Common myeloid progenitor, CD34-positive (primary cell): ENCODE results near the gene STRA8.
A peak's percentile ranks its signal among the peaks of the same experiment; 100 is the strongest.

Experiments
- CTCF ChIA-PET: fragments of 350-600 bp; sonication (Branson Sonifier 250); formaldehyde crosslinking; loops from one replicate; lab custom pipeline; 2021; ENCODE audit warnings: antibody characterized with exemption; lab: Charles Lee
- POLR2A ChIA-PET: fragments of 350-600 bp; sonication (Branson Sonifier 250); formaldehyde crosslinking; loops from one replicate; lab custom pipeline; 2021; ENCODE audit warnings: antibody characterized with exemption; lab: Charles Lee
- DNase-seq, 3 donors: peaks; one replicate each; pipeline versions ENCODE4 v3.0.0 to v3.0.0-alpha.2; 2013
- H3K27ac ChIP-seq, 2 experiments: 1 replicate in 1 of 2; 2 replicates in 1 of 2; pipeline ENCODE4 v1.7.0; 2013; ENCODE audit warnings: inconsistent platforms in 2 of 2, low read length in 2 of 2, mild to moderate bottlenecking in 2 of 2, low read depth in 1 of 2, moderate library complexity in 1 of 2; ENCODE audit not compliant: severe bottlenecking in 2 of 2, insufficient read depth in 1 of 2, poor library complexity in 1 of 2
- H3K27me3 ChIP-seq, 5 experiments: replicated peaks in 2 of 5; 1 replicate in 3 of 5; 2 replicates in 2 of 5; pipeline versions ENCODE4 v1.6.1 to v1.7.0; 2013; ENCODE audit warnings: low read length in 4 of 5, mild to moderate bottlenecking in 2 of 5, moderate library complexity in 2 of 5, inconsistent platforms in 1 of 5; ENCODE audit not compliant: insufficient read depth in 5 of 5, control insufficient read depth in 4 of 5
- H3K36me3 ChIP-seq, 4 experiments: 1 replicate in 2 of 4; 2 replicates in 2 of 4; pipeline versions ENCODE4 v1.6.1 to v1.7.0; 2013; ENCODE audit warnings: low read length in 3 of 4, control low read depth in 1 of 4, mild to moderate bottlenecking in 1 of 4; ENCODE audit not compliant: control insufficient read depth in 4 of 4, insufficient read depth in 4 of 4
- H3K4me1 ChIP-seq, 4 experiments: 1 replicate in 3 of 4; 2 replicates in 1 of 4; pipeline versions ENCODE4 v1.6.1 to v1.7.1; 2013; ENCODE audit warnings: low read length in 3 of 4, mild to moderate bottlenecking in 3 of 4, control low read depth in 1 of 4, inconsistent platforms in 1 of 4, moderate library complexity in 1 of 4; ENCODE audit not compliant: control insufficient read depth in 4 of 4, insufficient read depth in 4 of 4; ENCODE audit errors: control extremely low read depth in 1 of 4
- H3K4me3 ChIP-seq, 7 experiments: 1 replicate in 4 of 7; 2 replicates in 3 of 7; pipeline versions ENCODE4 v1.5.1 to v1.7.0; 2013; ENCODE audit warnings: mild to moderate bottlenecking in 7 of 7, low read length in 6 of 7, moderate library complexity in 6 of 7, inconsistent platforms in 2 of 7, low read depth in 2 of 7, control low read depth in 1 of 7; ENCODE audit not compliant: insufficient read depth in 4 of 7, control insufficient read depth in 1 of 7; ENCODE audit errors: extremely low read depth in 1 of 7
- H3K9me3 ChIP-seq, 5 experiments: 1 replicate in 4 of 5; 2 replicates in 1 of 5; pipeline versions ENCODE4 v1.6.1 to v1.7.1; 2013; ENCODE audit warnings: low read length in 4 of 5, mild to moderate bottlenecking in 2 of 5, inconsistent platforms in 1 of 5, low read depth in 1 of 5, moderate library complexity in 1 of 5; ENCODE audit not compliant: control insufficient read depth in 4 of 5, insufficient read depth in 2 of 5; ENCODE audit errors: control extremely low read depth in 1 of 5
- WGBS: methylation state at CpG from one replicate; pipeline ENCODE4 v1.1.5; 2013; ENCODE audit not compliant: insufficient coverage; 5-methylcytosine and 5-hydroxymethylcytosine counted together

The STRA8 gene

GRCh38 chr7:135204341-135204749, 29.3 kb upstream of the STRA8 start:
- H3K4me3 ChIP-seq, result no peak overlapping the region
- peaks cover 24 to 34% (median 29%) of the 10 kb centered on the region in 4 experiments for H3K4me1 ChIP-seq
- H3K27ac ChIP-seq, result no peak overlapping the region
- POLR2A ChIA-PET, result no interaction called here
- H3K9me3 ChIP-seq, result no peaks in the 10 kb centered on the region
- no peaks in the 10 kb centered on the region for H3K27me3 ChIP-seq
- CTCF ChIA-PET, result interaction anchor here (0.5 to 1.4 kb wide), 5 partner anchors 8 to 72 kb away, joined by 3 to 4 read pairs (median 4); partner anchors contain the start of gene CYREN
- H3K36me3 ChIP-seq, result peaks cover 13 to 63% (median 46%) of the 10 kb centered on the region in 4 experiments
- WGBS, result 100% methylated on average over 5 of the region's 6 CpGs
- DNase-seq, result no peak

GRCh38 chr7:135204876-135205275, 28.8 kb upstream of the STRA8 start:
- CTCF ChIA-PET, result interaction anchor here (0.9 to 1.4 kb wide), 4 partner anchors 8 to 39 kb away, joined by 3 to 4 read pairs (median 4); partner anchors contain the start of gene CYREN

GRCh38 chr7:135205850-135206249, 27.8 kb upstream of the STRA8 start:
- no peak for DNase-seq
- POLR2A ChIA-PET, result no interaction called here
- Histone ChIP-seq H3K27me3 (no peaks in the 10 kb centered on the region), H3K4me1 (peaks cover 31 to 49% (median 42%) of the 10 kb centered on the region in 4 experiments), H3K27ac (no peak overlapping the region), H3K4me3 (no peak overlapping the region), H3K9me3 (no peaks in the 10 kb centered on the region), H3K36me3 (peaks cover 8 to 49% (median 35%) of the 10 kb centered on the region in 4 experiments)
- CTCF ChIA-PET, result interaction anchor here (1.2 kb wide), 1 partner anchor 23 kb away, joined by 4 read pairs; no protein-coding TSS in a partner anchor
- WGBS, result 94% methylated on average over 6 of the region's 8 CpGs

More at GRCh38 chr7:135204876-135205275, 28.8 kb upstream of the STRA8 start:
- POLR2A ChIA-PET, result no interaction called here
- Histone ChIP-seq H3K4me3 (no peak overlapping the region), H3K9me3 (no peaks in the 10 kb centered on the region), H3K4me1 (peaks cover 27 to 40% (median 35%) of the 10 kb centered on the region in 4 experiments), H3K27ac (no peak overlapping the region), H3K36me3 (peaks cover 12 to 57% (median 43%) of the 10 kb centered on the region in 4 experiments), H3K27me3 (no peaks in the 10 kb centered on the region)
- no peak for DNase-seq
- WGBS, result 100% methylated on average over 5 of the region's 5 CpGs

DNA sequence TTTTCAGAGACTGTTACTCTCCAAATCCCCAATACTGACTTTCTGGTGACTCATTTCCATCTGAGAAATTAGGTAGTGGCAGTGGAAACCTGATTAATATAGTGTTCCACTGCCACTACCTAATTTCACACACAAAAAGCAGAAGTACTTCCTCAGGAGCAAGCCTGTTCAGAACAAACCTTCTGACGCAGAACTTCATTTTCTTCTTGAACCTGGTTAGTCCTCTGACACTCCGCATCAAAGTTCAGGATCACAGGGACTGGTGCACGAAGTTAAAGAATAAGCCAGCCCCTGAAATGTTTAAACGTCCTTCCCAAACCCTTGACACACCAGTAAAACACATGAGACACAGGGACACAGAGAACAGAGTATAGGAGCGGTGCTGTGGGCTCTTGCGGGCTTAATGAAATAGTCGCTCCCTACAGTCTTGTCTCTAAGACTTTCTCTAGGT, 26.7 kb upstream of the STRA8 start:
- H3K27ac ChIP-seq, result no peak overlapping the region
- CTCF ChIA-PET, result no interaction called here
- POLR2A ChIA-PET, result interaction anchor here (0.8 kb wide), 1 partner anchor 232 kb away, joined by 3 read pairs; no protein-coding TSS in a partner anchor
- peaks cover 31 to 53% (median 46%) of the 10 kb centered on the region in 4 experiments for H3K4me1 ChIP-seq
- WGBS, result 44% methylated on average over 7 of the region's 7 CpGs
- H3K27me3 ChIP-seq, result no peaks in the 10 kb centered on the region
- peaks cover 7 to 39% (median 26%) of the 10 kb centered on the region in 4 experiments for H3K36me3 ChIP-seq
- no peaks in the 10 kb centered on the region for H3K9me3 ChIP-seq
- H3K4me3 ChIP-seq, result peak overlapping the region in 3 of 7 experiments; percentile 10 to 32 (median 26)
- DNase-seq, result peak; percentile 48 to 88 (median 82)

DNA sequence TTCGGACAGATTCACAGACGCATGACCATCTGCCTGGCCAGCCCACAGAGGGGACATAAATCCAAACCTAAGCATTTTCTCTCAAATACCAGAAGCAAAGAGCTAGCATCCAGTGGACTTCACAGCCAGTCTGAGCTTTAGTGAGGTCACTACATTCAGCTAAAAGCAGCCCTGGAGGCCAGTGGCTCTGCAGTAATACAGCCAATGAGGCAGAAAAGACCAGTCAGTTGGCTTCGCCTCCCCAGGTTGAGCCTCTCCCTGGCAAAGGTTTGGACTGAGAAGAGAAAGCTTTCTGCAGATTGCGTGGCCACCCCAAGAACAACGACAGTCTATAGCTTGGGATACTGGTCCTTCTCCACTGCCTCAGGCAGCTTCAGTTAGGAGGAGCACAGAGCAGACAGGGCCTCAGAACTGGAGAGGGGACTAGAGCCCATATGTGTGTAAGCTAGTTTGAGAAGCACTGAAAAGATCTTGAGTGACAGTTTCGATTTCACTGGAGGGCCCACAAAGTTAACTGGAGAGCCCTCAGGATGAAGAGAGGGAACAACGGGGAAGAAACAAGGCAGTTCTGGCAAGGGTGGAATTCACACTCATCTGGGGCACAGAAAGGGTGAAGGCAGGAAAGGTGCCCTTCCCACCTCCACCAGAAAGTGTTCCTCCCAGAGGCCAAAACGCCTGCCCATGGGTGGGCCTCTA, 26.1 kb upstream of the STRA8 start:
- ChIA-PET POLR2A (no interaction called here), CTCF (interaction anchor here (0.9 kb wide), 1 partner anchor 48 kb away, joined by 3 read pairs; no protein-coding TSS in a partner anchor)
- Histone ChIP-seq H3K27ac (peak overlapping the region in 1 of 2 experiments; percentile 30), H3K9me3 (no peaks in the 10 kb centered on the region), H3K4me1 (peaks cover 31 to 55% (median 48%) of the 10 kb centered on the region in 4 experiments), H3K4me3 (peak overlapping the region in 4 of 7 experiments; percentile 10 to 32 (median 21)), H3K36me3 (peaks cover 5 to 33% (median 23%) of the 10 kb centered on the region in 4 experiments), H3K27me3 (no peaks in the 10 kb centered on the region)
- WGBS, result 63% methylated on average over 7 of the region's 8 CpGs
- peak in 1 of 3 donors; percentile 14 for DNase-seq

- Histone ChIP-seq H3K27ac (peak overlapping the region in 1 of 2 experiments; percentile 30), H3K27me3 (no peaks in the 10 kb centered on the region), H3K4me3 (peak overlapping the region in 4 of 7 experiments; percentile 2 to 55 (median 26)), H3K36me3 (peaks cover 3 to 27% (median 20%) of the 10 kb centered on the region in 4 experiments), H3K9me3 (no peaks in the 10 kb centered on the region), H3K4me1 (peaks cover 31 to 55% (median 48%) of the 10 kb centered on the region in 4 experiments)
- peak; percentile 67 to 91 (median 89) for DNase-seq
- 33% methylated on average over 6 of the region's 6 CpGs for WGBS
- ChIA-PET CTCF (interaction anchor here (0.9 to 1.6 kb wide), 2 partner anchors 10 to 49 kb away, joined by 3 to 5 read pairs; no protein-coding TSS in a partner anchor), POLR2A (no interaction called here)
These were observed 25.4 kb upstream of the STRA8 start for GRCh38 chr7:135208102-135208793.
